DMS79 (cell line): ENCODE measurements around the gene TMEM229B.

Experiments used
- DNase-seq: peaks from one replicate; lab custom pipeline; 2025; lab: John Stamatoyannopoulos, UW

Gene TMEM229B

GRCh38 chr14:67515386-67516079, 27.0 kb upstream of the TMEM229B start:
- DNase-seq, result no peak

- no peak for DNase-seq
Observed at GRCh38 chr14:67514650-67515385, 26.3 kb upstream of the TMEM229B start.

- DNase-seq, result no peak
Observed at GRCh38 chr14:67514203-67514607, 25.7 kb upstream of the TMEM229B start.

- no peak for DNase-seq
Observed at GRCh38 chr14:67513631-67514108, 25.1 kb upstream of the TMEM229B start.

GRCh38 chr14:67512463-67513310, 24.2 kb upstream of the TMEM229B start:
- DNase-seq, result no peak

GRCh38 chr14:67510836-67511235, 22.3 kb upstream of the TMEM229B start:
- DNase-seq, result no peak

GRCh38 chr14:67510121-67510520, 21.6 kb upstream of the TMEM229B start:
- DNase-seq, result no peak

GRCh38 chr14:67508956-67509355, 20.4 kb upstream of the TMEM229B start:
- no peak for DNase-seq

- no peak for DNase-seq
Observed at GRCh38 chr14:67505254-67505653, 16.7 kb upstream of the TMEM229B start.

GRCh38 chr14:67503331-67503730, 14.8 kb upstream of the TMEM229B start:
- no peak for DNase-seq

GRCh38 chr14:67502867-67503266, 14.3 kb upstream of the TMEM229B start:
- DNase-seq, result no peak

- DNase-seq, result no peak
Observed at GRCh38 chr14:67501670-67502069, 13.1 kb upstream of the TMEM229B start.

- DNase-seq, result no peak
Observed at GRCh38 chr14:67500981-67501380, 12.5 kb upstream of the TMEM229B start.

GRCh38 chr14:67497716-67498115, 9.2 kb upstream of the TMEM229B start:
- no peak for DNase-seq

- no peak for DNase-seq
Observed at GRCh38 chr14:67497216-67497615, 8.7 kb upstream of the TMEM229B start.

GRCh38 chr14:67495827-67496226, 7.3 kb upstream of the TMEM229B start:
- no peak for DNase-seq

- no peak for DNase-seq
Observed at GRCh38 chr14:67493092-67493717, 4.7 kb upstream of the TMEM229B start.

- DNase-seq, result no peak
Observed at GRCh38 chr14:67492538-67492937, 4.0 kb upstream of the TMEM229B start.

GRCh38 chr14:67491741-67492507, 3.4 kb upstream of the TMEM229B start:
- DNase-seq, result peak; percentile 22

GRCh38 chr14:67491285-67491684, 2.8 kb upstream of the TMEM229B start:
- no peak for DNase-seq

- no peak for DNase-seq
Observed at GRCh38 chr14:67490196-67490595, 1.7 kb upstream of the TMEM229B start.
